VCaP (cell line): ENCODE measurements around the gene GNAQ.

Source experiments
- H3K27ac ChIP-seq: fragments of 450-650 bp; 2 replicates; pipeline ENCODE4 v1.5.1; 2017
- CTCF ChIP-seq: fragments of 450-650 bp; conservative IDR thresholded peaks from 2 replicates; pipeline ENCODE4 v1.5.1; 2017; ENCODE audit warnings: mild to moderate bottlenecking, moderate library complexity

GNAQ gene

GRCh38 chr9:77988630-77989029, 43.0 kb downstream of the GNAQ start:
- H3K27ac ChIP-seq = no peak overlapping the region
- TF ChIP-seq CTCF = no peak

- H3K27ac ChIP-seq = no peak overlapping the region
- no peak for TF ChIP-seq CTCF
Measured at GRCh38 chr9:77987880-77988525, 43.6 kb downstream of the GNAQ start.

- no peak overlapping the region for H3K27ac ChIP-seq
- TF ChIP-seq CTCF = no peak
Measured at GRCh38 chr9:77987081-77987656, 44.4 kb downstream of the GNAQ start.

- TF ChIP-seq CTCF = no peak
- no peak overlapping the region for H3K27ac ChIP-seq
Measured at GRCh38 chr9:77985996-77986395, 45.6 kb downstream of the GNAQ start.

GRCh38 chr9:77983320-77983662, 48.3 kb downstream of the GNAQ start:
- H3K27ac ChIP-seq = no peak overlapping the region
- TF ChIP-seq CTCF = no peak

GRCh38 chr9:77982581-77983319, 48.9 kb downstream of the GNAQ start:
- TF ChIP-seq CTCF = no peak
- H3K27ac ChIP-seq = no peak overlapping the region

- TF ChIP-seq CTCF = no peak
- H3K27ac ChIP-seq = no peak overlapping the region; the same call in 1 of the 2 replicates
Measured at GRCh38 chr9:77981907-77982306, 49.7 kb downstream of the GNAQ start.
